GM19324 (cell line): ENCODE data around the gene BARX1.
"Not testable (repeated sequence)": the region's sequence is repeated elsewhere in the genome, so short reads cannot be mapped to it uniquely, and the experiment has no call there.

Source experiments
- ATAC-seq: cut with Tn5 transposase; IDR thresholded peaks from one replicate; pipeline ENCODE4 v1.9.1; 2021; ENCODE audit warnings: mild to moderate bottlenecking, moderate library complexity; ENCODE audit not compliant: unreplicated experiment, low FRiP score

BARX1 gene

DNA sequence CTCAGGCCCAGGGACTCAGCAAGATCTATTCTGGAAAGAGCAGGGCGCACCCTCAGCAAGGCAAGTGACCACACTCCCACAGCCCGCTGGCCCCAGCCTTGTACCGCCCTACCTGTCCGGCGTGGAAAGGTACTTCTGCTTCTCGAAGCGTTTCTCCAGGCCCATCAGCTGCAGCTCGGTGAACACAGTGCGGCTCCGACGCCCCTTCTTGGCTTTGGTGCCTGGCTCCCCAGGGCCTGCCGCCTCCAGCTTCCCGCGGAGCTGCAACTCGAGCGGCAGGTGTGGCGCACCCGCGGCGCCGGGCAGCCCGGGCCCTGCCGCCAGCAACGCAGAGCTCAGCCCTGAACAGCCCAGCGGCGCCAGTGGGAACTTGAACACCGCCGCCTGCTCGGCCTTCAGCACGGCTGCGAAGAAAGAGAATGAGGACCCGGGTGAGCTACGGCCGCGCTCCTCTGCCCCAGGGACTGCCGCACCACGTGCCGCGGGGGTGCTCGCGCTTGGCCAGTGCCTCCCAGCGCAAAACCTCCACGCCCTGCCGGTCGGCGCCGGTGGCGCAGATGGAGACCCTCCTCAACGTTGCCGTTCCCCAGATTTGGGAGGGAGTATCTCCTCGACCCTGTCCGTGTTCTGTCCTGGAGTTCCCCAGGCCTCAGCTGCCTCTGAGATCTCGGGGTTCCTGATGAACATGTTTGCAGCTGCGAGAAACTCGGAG lies 2.2 kb downstream of the BARX1 start:
- no peak for ATAC-seq

DNA sequence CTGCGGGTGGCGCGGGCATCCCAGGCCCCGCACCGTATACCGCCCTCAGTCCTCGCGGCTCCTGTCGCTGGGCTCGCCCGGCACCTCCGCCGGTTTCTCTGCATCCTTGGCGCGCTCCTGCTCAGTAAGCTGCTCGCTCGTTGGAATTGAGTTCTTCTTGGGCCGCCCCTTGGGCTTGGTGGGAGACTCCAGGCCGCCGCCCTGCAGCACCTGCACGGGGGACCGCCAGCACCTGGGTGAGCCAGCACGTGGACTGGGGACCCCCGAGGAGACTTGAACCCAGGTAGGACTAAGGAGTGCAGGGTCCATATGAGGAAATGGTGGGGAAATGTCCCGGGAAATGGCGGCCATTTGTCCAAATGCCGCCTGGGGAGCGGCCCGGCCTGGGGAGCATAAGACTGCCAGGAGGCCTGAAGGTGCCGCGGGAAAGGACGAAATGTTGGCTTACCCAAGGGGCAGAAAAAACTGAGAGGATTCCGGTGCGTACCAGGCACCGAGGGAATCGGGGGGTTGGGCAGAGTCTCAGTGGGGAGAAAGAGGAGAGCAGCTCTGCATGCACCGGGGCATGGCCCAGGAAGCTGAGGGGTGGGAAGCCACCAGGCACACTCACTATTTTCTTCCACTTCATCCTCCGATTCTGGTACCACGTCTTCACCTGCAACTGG lies 2.9 kb downstream of the BARX1 start:
- no peak for ATAC-seq

GRCh38 chr9:93951655-93952118 lies 3.5 kb downstream of the BARX1 start:
- ATAC-seq, result no peak

GRCh38 chr9:93950619-93951601 lies 4.2 kb downstream of the BARX1 start:
- no peak for ATAC-seq

DNA sequence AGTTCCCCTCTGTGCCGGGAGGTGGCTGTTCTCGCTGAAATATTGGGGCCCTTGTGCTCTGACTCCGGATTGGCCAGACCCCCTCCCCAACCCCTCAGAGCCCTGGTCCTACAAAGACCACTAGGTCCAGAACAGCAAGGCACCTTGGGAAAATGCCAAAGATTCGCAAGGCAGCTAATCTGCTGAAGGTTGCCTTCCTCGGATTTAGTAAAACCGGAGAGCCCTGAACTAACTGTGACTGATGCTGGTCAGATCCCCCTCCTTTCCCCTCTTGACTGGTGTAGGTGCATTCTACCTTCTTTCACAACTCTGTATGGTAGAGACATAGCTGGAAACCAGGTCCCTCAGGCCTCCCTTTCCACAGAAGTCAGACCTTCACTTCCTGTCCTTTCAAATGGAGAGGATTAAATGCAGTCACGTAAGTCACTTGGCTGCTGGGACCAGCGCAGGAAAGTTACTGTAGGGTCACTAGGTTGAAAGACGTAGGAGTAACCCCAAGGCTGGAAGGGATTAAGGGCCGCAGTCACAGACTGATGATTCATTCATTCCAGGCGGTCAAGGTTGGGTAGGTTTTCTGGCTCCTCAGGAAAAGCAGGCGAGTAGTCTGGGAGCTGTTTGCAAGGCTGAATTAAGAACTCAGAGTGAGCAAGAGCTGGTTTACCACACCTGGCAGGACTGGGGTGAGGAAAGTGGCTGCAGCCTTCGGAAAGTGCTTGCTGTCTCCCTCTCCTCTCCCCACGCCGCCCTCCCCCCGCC lies 5.3 kb downstream of the BARX1 start:
- no peak for ATAC-seq

DNA sequence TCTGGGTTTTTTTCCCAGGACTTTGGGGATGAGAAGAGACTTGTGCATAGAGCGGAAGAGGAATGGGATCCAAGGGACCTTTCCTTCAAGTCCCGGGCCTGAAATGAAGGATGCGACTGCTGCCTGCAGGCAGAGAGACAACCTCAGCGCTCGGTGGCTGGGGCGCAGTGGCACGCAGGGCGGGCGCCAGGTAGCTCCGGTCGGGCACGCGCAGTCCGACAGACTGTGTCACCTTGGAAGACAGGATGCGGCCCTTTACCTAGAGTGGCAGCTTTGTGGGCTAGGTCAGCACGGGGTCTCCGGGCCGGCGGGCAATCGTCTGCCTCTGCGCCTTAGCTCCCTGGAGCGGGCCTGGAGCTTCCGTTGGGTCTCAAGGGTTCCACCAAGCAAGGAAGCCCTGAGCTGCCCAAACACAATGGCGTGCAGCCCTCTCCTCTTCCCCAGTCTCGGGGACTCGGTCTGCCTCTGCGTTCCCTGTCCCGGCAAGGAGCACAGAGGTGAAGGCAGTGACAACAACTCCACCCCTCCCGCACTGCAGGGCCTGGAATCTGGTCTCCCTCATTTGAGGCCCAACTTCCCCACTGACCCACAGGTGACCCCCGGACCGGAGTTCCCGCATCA lies 6.0 kb downstream of the BARX1 start:
- no peak for ATAC-seq

DNA sequence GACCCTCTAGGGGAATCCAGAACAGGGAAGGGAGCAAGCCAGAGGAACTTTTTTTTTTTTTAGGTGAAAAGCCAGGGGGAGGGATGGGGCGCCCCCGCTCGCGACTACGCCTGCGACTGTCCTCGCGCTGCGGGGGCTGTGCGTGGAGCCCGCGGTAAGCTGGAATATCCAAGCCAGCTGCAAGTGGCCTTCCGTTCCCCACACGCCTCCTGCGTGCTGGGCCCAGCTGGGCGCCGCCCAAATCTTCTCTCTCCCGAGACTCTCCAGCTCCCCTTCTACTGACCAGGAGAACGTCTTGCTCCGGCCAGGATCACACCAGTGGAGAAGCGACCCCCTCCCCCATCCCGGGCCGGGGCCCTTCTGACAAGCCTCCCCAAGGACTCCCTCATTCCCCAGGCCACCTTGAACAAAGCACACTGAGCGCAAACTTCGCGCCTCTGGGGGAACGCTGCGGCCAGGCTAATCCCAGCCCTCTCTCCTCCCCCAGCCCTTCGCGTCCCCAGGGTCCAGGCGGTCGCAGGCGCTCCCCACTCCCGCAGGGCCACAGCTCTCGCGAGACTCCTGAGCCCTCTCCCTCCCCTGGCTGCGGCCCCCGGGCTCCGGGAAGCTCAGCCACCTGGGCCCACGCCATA lies 6.6 kb downstream of the BARX1 start:
- ATAC-seq, result no peak

DNA sequence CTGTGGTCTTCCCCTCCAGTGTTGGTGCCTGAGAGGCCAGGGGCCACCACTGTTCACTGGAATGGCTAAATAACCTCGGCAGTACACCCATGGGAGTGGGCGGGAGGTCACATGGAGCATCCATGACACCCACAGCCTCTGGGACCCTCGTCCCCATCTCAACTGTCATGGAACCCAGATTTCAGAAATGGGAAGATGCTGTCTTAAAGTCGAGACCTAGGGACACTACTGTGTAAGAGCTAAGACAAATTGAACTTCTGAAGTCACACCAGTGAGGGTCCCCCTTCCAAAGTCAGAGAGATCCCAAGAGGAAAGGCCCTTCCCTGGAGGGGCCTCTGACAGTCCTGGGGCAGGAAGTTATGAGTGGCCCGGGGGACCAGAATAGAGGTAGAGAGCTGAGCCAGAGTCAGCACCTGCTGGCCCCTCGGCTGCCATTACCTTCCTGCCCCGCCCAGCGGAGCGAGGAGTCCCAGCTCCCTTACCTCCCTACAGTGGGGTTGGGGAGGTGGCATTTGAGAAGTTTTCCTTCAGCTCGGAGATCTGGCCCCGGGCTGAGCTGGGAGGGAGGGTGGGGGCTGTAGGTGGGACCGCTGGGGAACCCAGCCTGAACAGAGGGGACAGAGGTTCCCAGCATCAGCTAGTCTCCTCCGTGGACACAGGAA lies 7.6 kb downstream of the BARX1 start:
- ATAC-seq, result no peak

GRCh38 chr9:93946338-93946712 lies 8.8 kb downstream of the BARX1 start:
- no peak for ATAC-seq

DNA sequence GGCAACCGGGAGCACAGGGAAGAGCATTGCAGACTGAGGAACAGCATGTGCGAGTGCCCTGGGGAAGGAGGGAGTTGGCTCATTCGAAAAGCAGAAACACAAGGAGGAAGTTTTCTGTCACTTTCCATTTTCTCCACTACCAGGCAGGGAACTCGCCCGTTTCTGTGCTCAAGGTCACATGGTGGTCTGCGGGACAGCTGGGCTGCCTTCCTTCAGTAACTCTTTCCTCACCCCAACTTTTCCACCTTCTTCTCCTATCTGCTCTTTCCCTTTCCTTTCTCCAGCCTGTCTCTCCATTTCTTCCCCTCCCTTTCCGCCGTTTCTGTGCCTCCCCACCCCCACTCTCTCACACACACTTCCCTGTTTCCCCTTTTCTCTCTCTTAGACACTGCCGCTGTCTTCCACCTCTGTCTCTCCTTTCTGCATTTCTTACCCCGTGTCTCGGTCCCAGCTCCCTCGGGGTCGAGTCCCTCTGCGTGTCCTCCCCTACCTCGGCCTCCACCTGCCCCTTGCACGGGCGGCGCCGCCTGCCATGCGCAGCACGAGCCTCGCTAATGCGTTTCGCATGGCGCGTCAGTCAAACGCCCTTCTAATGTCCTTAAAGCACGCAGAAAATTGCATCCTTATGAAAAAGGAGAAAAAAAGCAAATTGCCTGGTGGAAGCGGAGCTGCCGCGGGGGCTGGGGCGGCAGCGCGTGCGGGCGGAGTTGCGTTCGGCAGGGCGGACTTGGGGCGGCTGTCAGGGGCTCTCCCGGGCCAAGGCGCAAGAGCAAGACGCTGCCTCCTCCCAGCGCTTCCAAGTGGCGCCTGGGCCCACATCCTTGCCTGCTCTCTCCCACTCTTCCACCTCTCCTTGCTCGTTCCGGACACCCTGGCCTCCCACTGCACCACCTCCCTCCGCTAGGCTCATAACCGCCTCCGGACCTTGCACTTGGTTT lies 9.5 kb downstream of the BARX1 start:
- no peak for ATAC-seq

- no peak for ATAC-seq
Measured at GRCh38 chr9:93944011-93944410, 11.1 kb downstream of the BARX1 start.

GRCh38 chr9:93942161-93942560 lies 13.0 kb downstream of the BARX1 start:
- no peak for ATAC-seq

DNA sequence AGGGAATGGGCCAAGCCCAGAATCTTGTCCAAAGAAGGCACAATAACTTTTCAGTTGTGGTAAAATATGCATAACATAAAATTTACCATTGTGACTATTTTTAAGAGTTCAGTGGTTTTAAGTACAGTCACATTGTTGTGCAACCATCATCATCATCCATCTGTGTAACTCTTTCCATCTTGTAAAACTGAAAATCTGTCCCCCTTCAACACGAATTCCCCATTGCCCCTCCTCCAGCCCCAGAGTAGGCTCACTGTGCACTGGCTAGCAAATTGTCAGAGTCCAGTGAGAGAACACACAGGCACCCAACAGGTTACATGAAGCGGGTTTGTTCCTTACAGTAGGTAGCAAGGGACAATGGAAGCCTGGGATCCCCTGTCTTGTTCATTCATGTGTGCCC lies 13.7 kb downstream of the BARX1 start:
- no peak for ATAC-seq

DNA sequence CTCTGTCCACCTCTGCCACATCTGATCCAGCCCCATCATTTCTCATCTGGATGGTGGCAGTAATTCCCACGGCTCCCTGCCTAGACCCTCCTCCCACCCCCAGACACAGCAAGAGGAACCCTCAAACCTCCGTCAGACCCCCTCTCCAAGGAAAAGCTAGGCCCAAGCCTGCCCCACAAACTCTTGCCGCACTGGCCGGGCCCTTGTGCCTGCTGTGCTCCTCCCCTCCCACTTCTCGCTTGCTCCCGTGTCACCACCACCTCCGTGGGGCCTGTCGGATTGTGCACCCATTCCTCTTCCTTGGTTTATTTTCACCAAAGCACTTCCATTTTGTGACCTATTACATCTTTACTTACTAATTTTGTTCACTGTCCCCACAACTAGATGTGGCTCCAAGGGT lies 14.2 kb downstream of the BARX1 start:
- ATAC-seq, result no peak

DNA sequence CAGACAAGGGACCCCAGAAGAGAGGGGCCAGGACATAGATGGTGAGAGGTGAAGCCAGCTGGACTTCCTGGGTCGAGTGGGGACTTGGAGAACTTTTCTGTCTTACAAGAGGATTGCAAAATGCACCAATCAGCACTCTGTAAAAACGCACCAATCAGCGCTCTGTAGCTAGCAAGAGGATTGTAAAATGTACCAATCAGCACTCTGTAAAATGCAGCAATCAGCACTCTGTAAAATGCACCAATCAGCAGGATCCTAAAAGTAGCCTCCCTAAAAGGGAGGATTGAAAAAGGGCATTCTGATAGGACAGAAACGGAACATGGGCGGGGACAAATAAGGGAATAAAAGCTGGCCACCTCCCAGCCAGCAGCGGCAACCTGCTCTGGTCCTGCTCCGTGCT lies 15.6 kb downstream of the BARX1 start:
- not testable (repeated sequence) for ATAC-seq

DNA sequence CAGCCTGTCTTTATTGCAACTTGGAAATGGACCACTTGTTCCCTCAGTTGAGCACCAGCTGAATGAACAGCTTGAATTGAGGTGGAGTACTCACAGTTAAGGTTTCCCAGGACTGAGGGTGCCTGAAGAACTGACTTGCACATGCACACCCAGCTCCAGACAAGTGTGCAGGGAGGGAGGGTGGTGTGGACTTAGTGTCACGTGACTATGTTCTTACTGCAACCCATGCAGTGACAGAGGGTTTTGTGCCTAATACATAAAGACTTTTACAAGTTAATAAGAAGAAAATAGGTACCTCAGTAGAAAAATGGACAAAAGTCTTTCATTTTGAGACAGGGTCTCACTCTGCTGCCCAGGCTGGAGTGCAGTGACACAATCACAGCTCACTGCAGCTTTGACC lies 18.0 kb downstream of the BARX1 start:
- no peak for ATAC-seq

- no peak for ATAC-seq
Measured at GRCh38 chr9:93931905-93932304, 23.2 kb downstream of the BARX1 start.

- ATAC-seq, result no peak
Measured at GRCh38 chr9:93930070-93930469, 25.1 kb downstream of the BARX1 start.
